Muscle layer of duodenum (tissue), 2 donors: Measurements from ENCODE around the gene B3GNT4.

ENCODE experiments used
- H3K27ac ChIP-seq: one replicate; pipeline ENCODE4 v1.7.0; 2013; ENCODE audit warnings: mild to moderate bottlenecking, low read length
- H3K27me3 ChIP-seq: one replicate; pipeline ENCODE4 v1.7.0; 2013; ENCODE audit warnings: low read depth, mild to moderate bottlenecking, control low read depth, low read length
- H3K36me3 ChIP-seq, 2 donors: one replicate each; pipeline ENCODE4 v1.7.0; 2013; ENCODE audit warnings: low read length in 2 of 2, control low read depth in 1 of 2, mild to moderate bottlenecking in 1 of 2; ENCODE audit not compliant: insufficient read depth in 2 of 2, control insufficient read depth in 1 of 2
- H3K4me1 ChIP-seq, 2 donors: one replicate each; pipeline ENCODE4 v1.7.0; 2013; ENCODE audit warnings: low read length in 2 of 2, mild to moderate bottlenecking in 2 of 2, control low read depth in 1 of 2, moderate library complexity in 1 of 2; ENCODE audit not compliant: insufficient read depth in 2 of 2, control insufficient read depth in 1 of 2
- H3K4me3 ChIP-seq, 2 donors: one replicate each; pipeline ENCODE4 v1.7.0; 2013; ENCODE audit warnings: low read length in 2 of 2, low read depth in 1 of 2, mild to moderate bottlenecking in 1 of 2
- H3K9me3 ChIP-seq, 2 donors: one replicate each; pipeline ENCODE4 v1.7.0; 2013; ENCODE audit warnings: low read length in 2 of 2, control low read depth in 1 of 2, mild to moderate bottlenecking in 1 of 2; ENCODE audit not compliant: control insufficient read depth in 1 of 2
- donor health status: healthy.

Gene B3GNT4

DNA sequence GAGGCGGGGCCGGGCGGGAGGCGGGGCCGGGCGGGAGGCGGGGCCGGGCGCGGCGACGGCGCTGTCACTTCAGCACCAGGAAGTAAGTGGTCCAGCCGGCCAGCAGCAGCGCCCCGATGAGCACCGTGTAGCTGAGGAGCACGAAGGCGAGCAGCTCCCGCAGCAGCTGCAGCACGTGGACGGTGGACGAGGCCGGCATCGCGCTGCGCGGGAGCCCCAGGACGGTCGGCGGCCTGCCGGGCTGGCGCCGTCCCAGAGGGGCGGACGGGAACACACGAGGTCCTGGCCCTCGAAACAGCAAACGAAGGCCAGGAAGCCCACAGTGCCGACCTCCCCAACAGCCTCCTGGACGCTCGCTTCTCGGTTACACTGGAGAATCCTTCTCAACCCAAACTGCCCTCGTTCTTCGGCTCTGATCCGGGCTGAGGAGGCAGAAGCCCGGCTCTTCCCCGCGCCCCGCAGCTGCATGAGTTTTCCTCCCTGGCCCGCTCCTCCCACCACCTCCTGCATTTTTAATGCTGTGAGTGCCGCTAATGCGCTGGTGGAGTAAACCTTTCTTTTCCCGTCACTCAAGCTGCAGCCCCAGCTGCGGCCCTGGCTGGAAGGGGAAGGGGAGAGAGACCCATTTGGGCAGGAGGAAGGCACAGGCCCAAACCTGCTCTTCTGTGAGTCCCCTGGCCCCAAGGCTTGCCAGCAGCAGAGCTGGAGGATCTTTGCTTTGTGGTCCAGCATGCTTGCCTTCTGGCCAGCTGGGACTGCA lies 23.0 kb downstream of the B3GNT4 start:
- no peaks in the 10 kb centered on the region for H3K27me3 ChIP-seq
- peak overlapping the region; percentile 16 to 65 for H3K4me3 ChIP-seq
- no peak overlapping the region for H3K27ac ChIP-seq
- peaks cover 14 to 29% of the 10 kb centered on the region in 2 donors for H3K4me1 ChIP-seq
- no peaks in the 10 kb centered on the region for H3K9me3 ChIP-seq
- H3K36me3 ChIP-seq: peaks cover 20 to 42% of the 10 kb centered on the region in 2 donors

DNA sequence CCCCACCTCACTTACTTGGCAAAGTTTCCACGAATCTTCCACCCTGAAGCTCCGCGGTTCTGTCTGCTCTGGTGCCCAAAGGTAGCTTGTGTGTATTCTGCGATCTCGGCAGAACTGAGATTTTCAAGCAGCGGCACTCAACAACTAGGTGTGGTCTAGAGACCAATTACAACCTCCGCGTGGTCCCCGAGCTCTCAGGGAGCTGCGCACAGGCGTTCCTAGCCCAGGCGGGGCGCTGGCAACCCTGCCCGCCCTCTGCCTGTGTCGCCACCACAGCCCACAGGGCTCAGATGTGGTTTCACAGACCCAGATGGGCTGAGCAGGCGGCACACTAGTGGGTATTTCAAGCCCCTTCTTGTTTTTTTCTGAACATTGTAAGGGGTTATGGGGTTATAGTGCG lies 23.8 kb downstream of the B3GNT4 start:
- no peaks in the 10 kb centered on the region for H3K9me3 ChIP-seq
- H3K36me3 ChIP-seq: peaks cover 26 to 40% of the 10 kb centered on the region in 2 donors
- H3K4me3 ChIP-seq: no peak overlapping the region
- peaks cover 14 to 29% of the 10 kb centered on the region in 2 donors for H3K4me1 ChIP-seq
- H3K27me3 ChIP-seq: no peaks in the 10 kb centered on the region
- H3K27ac ChIP-seq: no peak overlapping the region

- H3K4me3 ChIP-seq: no peak overlapping the region
- H3K36me3 ChIP-seq: peaks cover 32 to 44% of the 10 kb centered on the region in 2 donors
- H3K27me3 ChIP-seq: no peaks in the 10 kb centered on the region
- H3K4me1 ChIP-seq: peaks cover 14 to 29% of the 10 kb centered on the region in 2 donors
- H3K27ac ChIP-seq: no peak overlapping the region
- no peaks in the 10 kb centered on the region for H3K9me3 ChIP-seq
Measured at GRCh38 chr12:122228092-122228491, 24.6 kb downstream of the B3GNT4 start.

DNA sequence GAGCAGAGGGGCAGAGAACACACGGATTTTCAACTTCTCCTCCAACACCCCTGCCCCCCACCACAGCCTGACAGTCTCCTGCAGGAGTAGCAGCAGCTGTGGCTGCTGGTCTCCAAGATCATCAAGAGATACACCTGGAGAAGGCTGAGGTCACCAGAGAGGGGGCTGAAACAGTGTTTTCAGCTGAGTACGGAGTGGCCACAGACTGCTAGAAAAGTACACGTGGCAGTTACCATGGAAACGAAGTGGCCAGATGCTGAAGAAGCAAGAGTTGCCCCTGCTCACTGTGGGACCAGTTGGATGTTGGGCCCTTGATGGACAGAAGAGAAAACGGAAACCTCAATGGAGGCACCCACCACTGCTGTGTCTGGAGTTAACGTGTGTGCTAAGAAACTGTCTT lies 27.3 kb downstream of the B3GNT4 start:
- Histone ChIP-seq H3K4me1 (peaks cover 4 to 8% of the 10 kb centered on the region in 2 donors), H3K9me3 (no peaks in the 10 kb centered on the region), H3K27me3 (no peaks in the 10 kb centered on the region), H3K36me3 (peaks cover 43 to 55% of the 10 kb centered on the region in 2 donors), H3K4me3 (no peak overlapping the region), H3K27ac (no peak overlapping the region)

DNA sequence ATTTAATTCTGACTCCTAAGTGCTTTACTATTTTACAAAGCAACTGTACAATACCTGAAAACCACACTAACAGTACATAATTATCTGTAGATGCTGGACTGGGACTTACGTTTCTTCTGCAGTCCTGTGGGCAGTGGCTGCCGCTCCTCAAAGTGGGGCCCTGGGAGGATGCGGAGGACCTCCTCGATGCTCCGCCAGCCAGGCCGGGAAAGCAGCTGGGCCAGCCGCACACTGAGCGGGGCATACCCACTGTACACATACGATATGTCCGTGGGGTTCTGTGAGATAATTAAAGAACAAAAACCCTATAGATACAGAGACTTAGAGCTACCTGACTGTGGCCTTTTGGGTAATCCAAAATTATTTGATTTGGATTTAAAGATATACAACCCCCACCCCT lies 29.2 kb downstream of the B3GNT4 start:
- Histone ChIP-seq H3K4me1 (no peaks in the 10 kb centered on the region), H3K9me3 (no peaks in the 10 kb centered on the region), H3K27me3 (no peaks in the 10 kb centered on the region), H3K4me3 (no peak overlapping the region), H3K36me3 (peaks cover 47 to 65% of the 10 kb centered on the region in 2 donors), H3K27ac (no peak overlapping the region)

DNA sequence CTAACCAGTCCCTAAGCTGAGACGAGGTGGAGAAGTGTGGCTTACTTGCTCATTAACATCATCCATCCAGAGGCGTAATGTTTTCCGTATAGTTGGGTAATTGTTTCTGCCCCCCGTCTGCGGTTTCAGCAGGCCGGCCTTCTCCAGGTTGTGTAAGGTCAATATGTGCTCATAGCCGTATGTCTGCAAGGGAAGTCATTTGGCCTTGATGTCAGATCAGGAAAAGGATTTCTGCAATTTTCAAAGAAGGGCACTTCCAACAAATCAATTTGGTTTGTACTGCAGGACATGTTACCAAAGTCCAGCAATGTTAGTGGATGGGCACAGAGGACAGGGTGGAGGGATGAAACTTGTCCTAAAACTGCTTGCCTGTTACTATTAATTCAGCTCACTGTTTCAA lies 32.2 kb downstream of the B3GNT4 start:
- no peaks in the 10 kb centered on the region for H3K4me1 ChIP-seq
- peaks cover 43 to 68% of the 10 kb centered on the region in 2 donors for H3K36me3 ChIP-seq
- H3K27me3 ChIP-seq: no peaks in the 10 kb centered on the region
- no peak overlapping the region for H3K4me3 ChIP-seq
- H3K27ac ChIP-seq: no peak overlapping the region
- no peaks in the 10 kb centered on the region for H3K9me3 ChIP-seq

DNA sequence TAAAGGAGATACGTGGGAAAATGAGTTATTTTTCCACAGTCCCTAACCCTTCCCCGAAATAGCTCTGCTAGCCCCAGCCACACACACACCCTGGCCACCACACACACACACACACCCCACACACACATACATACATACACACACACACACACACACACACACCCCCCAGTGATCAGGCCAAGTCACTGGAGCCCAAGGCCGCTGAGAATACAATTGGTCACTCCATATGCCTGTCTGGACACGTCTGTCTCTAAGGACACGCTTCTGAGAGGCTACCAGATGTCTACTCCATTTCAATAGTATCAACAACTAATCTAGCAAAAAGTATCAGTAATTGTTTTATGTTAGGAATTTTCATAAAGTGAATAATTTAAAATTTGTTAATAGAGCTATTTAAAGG lies 35.4 kb downstream of the B3GNT4 start:
- Histone ChIP-seq H3K4me1 (no peaks in the 10 kb centered on the region), H3K36me3 (peaks cover 26 to 51% of the 10 kb centered on the region in 2 donors), H3K4me3 (no peak overlapping the region), H3K9me3 (no peaks in the 10 kb centered on the region), H3K27me3 (no peaks in the 10 kb centered on the region), H3K27ac (no peak overlapping the region)

GRCh38 chr12:122243965-122244364 lies 40.5 kb downstream of the B3GNT4 start:
- H3K36me3 ChIP-seq: peaks cover 11 to 38% of the 10 kb centered on the region in 2 donors

DNA sequence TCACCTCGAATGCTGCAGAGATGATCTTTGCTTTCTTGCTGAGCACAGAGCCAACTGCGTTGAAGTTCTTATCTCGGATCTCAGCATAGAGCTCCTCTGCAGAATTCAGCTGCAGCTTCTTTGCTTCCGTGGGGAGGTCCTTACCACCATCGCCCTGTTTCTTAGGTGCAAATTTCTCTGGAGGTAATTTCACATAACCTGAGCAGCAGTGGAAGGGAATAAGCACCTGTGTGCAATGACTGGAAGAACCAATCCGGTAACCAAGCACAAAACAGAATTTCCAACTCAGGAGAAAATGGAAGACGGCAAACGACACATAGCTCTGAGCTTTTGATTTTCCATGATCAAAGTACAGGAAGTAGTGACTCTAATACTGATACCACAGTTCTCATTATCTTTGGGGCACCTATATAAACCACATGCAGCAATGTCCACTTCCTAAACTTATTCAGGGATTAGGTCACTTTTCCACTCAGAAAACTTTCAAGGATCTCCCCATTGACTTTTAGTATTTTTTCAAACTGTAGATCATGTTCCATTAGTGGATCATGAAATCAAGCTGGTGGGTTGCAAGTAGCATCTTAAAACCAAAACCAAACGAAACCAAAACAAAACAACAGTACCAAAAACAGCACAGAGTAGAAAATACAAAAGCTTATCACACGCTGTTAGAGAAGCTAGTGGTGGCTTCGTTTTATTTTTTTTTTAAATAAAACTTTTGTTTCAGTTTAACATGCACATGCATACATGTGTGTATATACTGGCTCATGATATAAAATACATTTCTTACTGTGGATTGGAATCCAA lies 41.3 kb downstream of the B3GNT4 start:
- no peaks in the 10 kb centered on the region for H3K27me3 ChIP-seq
- no peaks in the 10 kb centered on the region for H3K9me3 ChIP-seq
- peaks cover 16 to 42% of the 10 kb centered on the region in 2 donors for H3K36me3 ChIP-seq
- H3K4me3 ChIP-seq: no peak overlapping the region
- H3K4me1 ChIP-seq: no peaks in the 10 kb centered on the region
- H3K27ac ChIP-seq: no peak overlapping the region

More at GRCh38 chr12:122243965-122244364, 40.5 kb downstream of the B3GNT4 start:
- no peaks in the 10 kb centered on the region for H3K9me3 ChIP-seq
- H3K4me1 ChIP-seq: no peaks in the 10 kb centered on the region
- H3K27ac ChIP-seq: no peak overlapping the region
- no peak overlapping the region for H3K4me3 ChIP-seq
- H3K27me3 ChIP-seq: no peaks in the 10 kb centered on the region

GRCh38 chr12:122245553-122245952 lies 42.0 kb downstream of the B3GNT4 start:
- Histone ChIP-seq H3K9me3 (no peaks in the 10 kb centered on the region), H3K36me3 (peaks cover 21 to 50% of the 10 kb centered on the region in 2 donors), H3K4me1 (no peaks in the 10 kb centered on the region), H3K27ac (no peak overlapping the region), H3K4me3 (no peak overlapping the region), H3K27me3 (no peaks in the 10 kb centered on the region)

DNA sequence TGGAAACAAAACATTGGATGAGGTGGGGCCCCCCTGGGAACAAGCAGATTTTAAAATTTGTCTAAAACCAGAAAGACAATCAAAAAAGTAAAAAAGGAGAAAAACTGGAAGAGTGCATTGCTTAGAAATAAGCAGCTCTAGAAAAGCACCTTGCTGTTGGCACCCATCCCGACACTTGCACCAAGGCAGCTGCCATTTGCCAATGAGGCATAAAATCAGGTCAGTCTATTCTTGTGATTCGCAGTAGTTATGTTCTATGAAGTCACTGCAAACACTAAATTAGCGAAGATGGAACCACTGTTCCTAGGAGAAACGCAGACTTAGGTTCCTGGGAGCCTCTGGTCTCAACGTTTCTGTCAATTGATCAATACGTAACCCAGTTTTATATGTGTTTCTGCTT lies 46.5 kb downstream of the B3GNT4 start:
- H3K27ac ChIP-seq: no peak overlapping the region
- H3K36me3 ChIP-seq: peaks cover 19 to 41% of the 10 kb centered on the region in 2 donors
- H3K4me3 ChIP-seq: no peak overlapping the region
- no peaks in the 10 kb centered on the region for H3K27me3 ChIP-seq
- no peaks in the 10 kb centered on the region for H3K9me3 ChIP-seq
- no peaks in the 10 kb centered on the region for H3K4me1 ChIP-seq
